Measurements from ENCODE around the gene CMTM2.

DNA sequence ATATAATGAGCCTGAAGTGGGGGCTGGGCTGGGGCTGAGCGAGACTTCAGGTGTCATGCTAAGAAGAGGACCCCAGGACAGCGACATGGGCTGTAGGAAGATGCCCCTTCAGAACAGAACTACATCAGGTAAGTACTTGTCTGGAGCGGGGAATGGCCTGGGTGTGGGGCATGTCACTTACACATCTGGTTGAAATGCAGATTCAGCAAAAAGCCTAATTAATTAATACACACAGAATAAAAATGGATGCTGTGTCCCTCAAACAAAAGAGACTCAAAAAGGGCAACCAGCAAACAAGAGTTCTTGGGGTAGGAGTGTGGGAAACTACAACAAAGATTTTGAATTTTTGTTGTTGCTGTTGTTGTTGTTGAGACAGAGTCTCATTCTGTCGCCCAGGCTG is 11.8 kb downstream of the CMTM2 start:
- TF ChIP-seq, protein P1, sequence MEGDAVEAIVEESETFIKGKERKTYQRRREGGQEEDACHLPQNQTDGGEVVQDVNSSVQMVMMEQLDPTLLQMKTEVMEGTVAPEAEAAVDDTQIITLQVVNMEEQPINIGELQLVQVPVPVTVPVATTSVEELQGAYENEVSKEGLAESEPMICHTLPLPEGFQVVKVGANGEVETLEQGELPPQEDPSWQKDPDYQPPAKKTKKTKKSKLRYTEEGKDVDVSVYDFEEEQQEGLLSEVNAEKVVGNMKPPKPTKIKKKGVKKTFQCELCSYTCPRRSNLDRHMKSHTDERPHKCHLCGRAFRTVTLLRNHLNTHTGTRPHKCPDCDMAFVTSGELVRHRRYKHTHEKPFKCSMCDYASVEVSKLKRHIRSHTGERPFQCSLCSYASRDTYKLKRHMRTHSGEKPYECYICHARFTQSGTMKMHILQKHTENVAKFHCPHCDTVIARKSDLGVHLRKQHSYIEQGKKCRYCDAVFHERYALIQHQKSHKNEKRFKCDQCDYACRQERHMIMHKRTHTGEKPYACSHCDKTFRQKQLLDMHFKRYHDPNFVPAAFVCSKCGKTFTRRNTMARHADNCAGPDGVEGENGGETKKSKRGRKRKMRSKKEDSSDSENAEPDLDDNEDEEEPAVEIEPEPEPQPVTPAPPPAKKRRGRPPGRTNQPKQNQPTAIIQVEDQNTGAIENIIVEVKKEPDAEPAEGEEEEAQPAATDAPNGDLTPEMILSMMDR (IDR thresholded peaks at IDR 0.05): no peak
- TF ChIP-seq POLR2A (IDR thresholded peaks at IDR 0.05): no peak
